Neural progenitor cell (in vitro differentiated cells): ENCODE results near the gene ABCA10. TPM values are rescaled to one million over a fixed set of nuclear protein-coding genes. Genes with fewer than 3 reads are reported as not detected.

Source experiments
- DNase-seq: peaks from one replicate; pipeline ENCODE4 v3.0.0-alpha.2; 2016; ENCODE audit warnings: low spot score
- H2AFZ ChIP-seq: fragments of 200-600 bp; sonication (generic); replicated peaks from 2 replicates; pipeline ENCODE4 v1.6.1; 2016; ENCODE audit warnings: antibody characterized with exemption
- H3F3A ChIP-seq: fragments of 200-600 bp; sonication (generic); 2 replicates; pipeline ENCODE4 v1.6.1; 2016; ENCODE audit warnings: antibody characterized with exemption, low read depth
- H3K27ac ChIP-seq: fragments of 200-600 bp; sonication (generic); 2 replicates; pipeline ENCODE4 v1.5.1; 2016; ENCODE audit warnings: mild to moderate bottlenecking
- H3K27me3 ChIP-seq: fragments of 200-600 bp; sonication (generic); 2 replicates; pipeline ENCODE4 v1.6.1; 2016; ENCODE audit warnings: mild to moderate bottlenecking, moderate library complexity
- H3K36me3 ChIP-seq: fragments of 200-600 bp; sonication (generic); 2 replicates; pipeline ENCODE4 v1.5.1; 2016
- H3K4me1 ChIP-seq: fragments of 200-600 bp; sonication (generic); 2 replicates; pipeline ENCODE4 v1.6.1; 2016; ENCODE audit warnings: mixed run types
- H3K4me2 ChIP-seq: fragments of 200-600 bp; sonication (generic); 2 replicates; pipeline ENCODE4 v1.6.1; 2016
- H3K4me3 ChIP-seq: fragments of 200-600 bp; sonication (generic); 2 replicates; pipeline ENCODE4 v1.5.1; 2016
- H3K79me2 ChIP-seq: fragments of 200-600 bp; sonication (generic); 2 replicates; pipeline ENCODE4 v1.6.1; 2016; ENCODE audit warnings: low read depth
- H3K9ac ChIP-seq: fragments of 200-600 bp; sonication (generic); 2 replicates; pipeline ENCODE4 v1.6.1; 2016
- H3K9me3 ChIP-seq: fragments of 200-600 bp; sonication (generic); 2 replicates; pipeline ENCODE4 v1.5.1; 2016; ENCODE audit warnings: low read depth
- H4K20me1 ChIP-seq: fragments of 200-600 bp; sonication (generic); 2 replicates; pipeline ENCODE4 v1.6.1; 2016; ENCODE audit warnings: low read depth
- H3K27ac Mint-ChIP-seq: 3 replicates; pipeline ENCODE4 v1.8.0; 2021; ENCODE audit warnings: mixed read lengths
- H3K27me3 Mint-ChIP-seq: 2 replicates; pipeline ENCODE4 v1.8.0; 2022; ENCODE audit warnings: low read depth, mild to moderate bottlenecking, inconsistent platforms, moderate library complexity, mixed read lengths; ENCODE audit not compliant: insufficient read depth
- H3K36me3 Mint-ChIP-seq: 3 replicates; pipeline ENCODE4 v1.8.0; 2021; ENCODE audit warnings: mixed read lengths
- H3K4me1 Mint-ChIP-seq: 3 replicates; pipeline ENCODE4 v1.8.0; 2021; ENCODE audit warnings: mixed read lengths
- H3K4me3 Mint-ChIP-seq: 3 replicates; pipeline ENCODE4 v1.8.0; 2021; ENCODE audit warnings: mild to moderate bottlenecking, moderate library complexity, mixed read lengths
- H3K9me3 Mint-ChIP-seq: 3 replicates; pipeline ENCODE4 v1.8.0; 2020; ENCODE audit warnings: mixed read lengths
- CTCF ChIP-seq: fragments of 200-600 bp; sonication (generic); IDR thresholded peaks from 2 replicates; pipeline ENCODE4 v1.5.1; 2017; ENCODE audit warnings: antibody characterized with exemption, mild to moderate bottlenecking
- EZH2 ChIP-seq: fragments of 200-600 bp; sonication (generic); IDR thresholded peaks from 2 replicates; pipeline ENCODE4 v1.6.1; 2017; ENCODE audit warnings: antibody characterized with exemption, mild to moderate bottlenecking, moderate library complexity
- EZH2phosphoT487 ChIP-seq: fragments of 200-600 bp; sonication (generic); IDR thresholded peaks from 2 replicates; pipeline ENCODE4 v1.6.1; 2017; ENCODE audit warnings: antibody characterized with exemption
- total RNA-seq: library from RNA; depleted of rRNA; stranded (reverse); fragments of >200 nt; gene quantifications from 2 replicates; pipeline ENCODE4 v1.2.3, GENCODE V29; 2015; ENCODE audit warnings: low replicate concordance

ABCA10 gene
- total RNA-seq, 1 donor from 2014 or later = 0.21 TPM

- Histone ChIP-seq H3K4me2 (no peak overlapping the region), H3K4me1 (no peaks in the 10 kb centered on the region), H3K9ac (no peak overlapping the region), H3K27ac (no peak overlapping the region), H4K20me1 (no peaks in the 10 kb centered on the region), H3K9me3 (no peaks in the 10 kb centered on the region), H3F3A (no peaks in the 10 kb centered on the region), H3K79me2 (no peaks in the 10 kb centered on the region), H3K27me3 (no peaks in the 10 kb centered on the region), H3K4me3 (no peak overlapping the region), H3K36me3 (no peaks in the 10 kb centered on the region), H2AFZ (no peak overlapping the region)
- Mint-ChIP-seq H3K4me3 (no peak overlapping the region), H3K27me3 (no peaks in the 10 kb centered on the region), H3K27ac (no peak overlapping the region), H3K36me3 (no peaks in the 10 kb centered on the region), H3K4me1 (no peaks in the 10 kb centered on the region), H3K9me3 (no peaks in the 10 kb centered on the region)
- no peak for TF ChIP-seq EZH2phosphoT487
- TF ChIP-seq EZH2 = no peak
- no peak for TF ChIP-seq CTCF
- no peak for DNase-seq
Observed at GRCh38 chr17:69164206-69164605, 64.4 kb downstream of the ABCA10 start.

- no peak for DNase-seq
Observed at GRCh38 chr17:69159418-69159817, 69.2 kb downstream of the ABCA10 start.

GRCh38 chr17:69154267-69154666, 74.4 kb downstream of the ABCA10 start:
- H4K20me1 ChIP-seq = no peaks in the 10 kb centered on the region

More at GRCh38 chr17:69159418-69159817, 69.2 kb downstream of the ABCA10 start:
- Histone ChIP-seq H3K4me3 (no peak overlapping the region), H2AFZ (no peak overlapping the region), H3F3A (no peaks in the 10 kb centered on the region), H3K4me1 (no peaks in the 10 kb centered on the region), H4K20me1 (no peaks in the 10 kb centered on the region), H3K9ac (no peak overlapping the region), H3K27ac (no peak overlapping the region), H3K79me2 (no peaks in the 10 kb centered on the region), H3K27me3 (no peaks in the 10 kb centered on the region), H3K9me3 (no peaks in the 10 kb centered on the region), H3K36me3 (no peaks in the 10 kb centered on the region), H3K4me2 (no peak overlapping the region)
- no peaks in the 10 kb centered on the region for H3K36me3 Mint-ChIP-seq
- no peaks in the 10 kb centered on the region for H3K4me1 Mint-ChIP-seq
- TF ChIP-seq EZH2phosphoT487 (no peak), EZH2 (no peak), CTCF (no peak)
- H3K4me3 Mint-ChIP-seq = no peak overlapping the region
- no peaks in the 10 kb centered on the region for H3K27me3 Mint-ChIP-seq
- H3K9me3 Mint-ChIP-seq = no peaks in the 10 kb centered on the region
- no peak overlapping the region for H3K27ac Mint-ChIP-seq

More at GRCh38 chr17:69154267-69154666, 74.4 kb downstream of the ABCA10 start:
- DNase-seq = no peak
- Histone ChIP-seq H3K79me2 (no peaks in the 10 kb centered on the region), H3K9ac (no peak overlapping the region), H3K4me2 (no peak overlapping the region), H3K4me3 (no peak overlapping the region), H3K27ac (no peak overlapping the region), H3F3A (no peaks in the 10 kb centered on the region), H2AFZ (no peak overlapping the region), H3K36me3 (no peaks in the 10 kb centered on the region), H3K4me1 (no peaks in the 10 kb centered on the region), H3K27me3 (no peaks in the 10 kb centered on the region), H3K9me3 (no peaks in the 10 kb centered on the region)
- no peak for TF ChIP-seq EZH2
- TF ChIP-seq EZH2phosphoT487 = no peak
- TF ChIP-seq CTCF = no peak
- Mint-ChIP-seq H3K27me3 (no peaks in the 10 kb centered on the region), H3K4me3 (no peak overlapping the region), H3K36me3 (no peaks in the 10 kb centered on the region), H3K9me3 (no peaks in the 10 kb centered on the region), H3K4me1 (no peaks in the 10 kb centered on the region), H3K27ac (no peak overlapping the region)
